ENCODE results near the gene NAV2. TPM values are rescaled to one million over a fixed set of nuclear protein-coding genes. Genes with fewer than 3 reads are reported as not detected.

The NAV2 gene
- total and polyA plus RNA-seq, 11 donors = 7.6 to 46.5 (median 20.2) TPM

- 36 to 53% (median 41%) methylated on average over 2 of the region's 2 CpGs for WGBS, 4 donors
- Histone ChIP-seq H3K27ac (peak overlapping the region in 2 of 12 donors; percentile 7 to 25), H3K4me3 (no peak overlapping the region), H3K27me3 (no peaks in the 10 kb centered on the region), H3K9me3 (no peaks in the 10 kb centered on the region), H3K4me1 (peaks cover 0 to 48% (median 10%) of the 10 kb centered on the region in 12 donors), H3K36me3 (no peaks in the 10 kb centered on the region)
- intact Hi-C loops (cut with DNase I) = loop anchor here (1.0 to 10.0 kb wide), 7 partner anchors 28 to 428 kb away; no protein-coding TSS in a partner anchor
- peak; percentile 75 to 85 (median 79) for DNase-seq
- peak; percentile 81 to 95 (median 89) for TF ChIP-seq CTCF (IDR thresholded peaks at IDR 0.05)
- TF ChIP-seq POLR2A (IDR thresholded peaks at IDR 0.05) = no peak
- ATAC-seq = peak; percentile 70 to 86 (median 83)
These were observed 30.1 kb downstream of the NAV2 start for GRCh38 chr11:19742588-19743292.

- H3K36me3 ChIP-seq = no peaks in the 10 kb centered on the region
- intact Hi-C loops (cut with DNase I) = loop anchor here (2.0 to 10.0 kb wide), 6 partner anchors 29 to 429 kb away; no protein-coding TSS in a partner anchor
- no peaks in the 10 kb centered on the region for H3K9me3 ChIP-seq
- WGBS, 4 donors = 80 to 100% (median 85%) methylated on average over 3 to 4 of the region's 4 CpGs
- H3K27me3 ChIP-seq = no peaks in the 10 kb centered on the region
- DNase-seq (no peak), ATAC-seq (peak in 3 of 4 donors; percentile 9 to 40 (median 16))
- H3K4me3 ChIP-seq = no peak overlapping the region
- peaks cover 0 to 41% (median 7%) of the 10 kb centered on the region in 12 donors for H3K4me1 ChIP-seq
- no peak overlapping the region for H3K27ac ChIP-seq
- TF ChIP-seq CTCF (IDR thresholded peaks at IDR 0.05) (no peak), POLR2A (IDR thresholded peaks at IDR 0.05) (no peak)
These were observed 31.0 kb downstream of the NAV2 start for GRCh38 chr11:19743622-19744021.

GRCh38 chr11:19744130-19744529, 31.5 kb downstream of the NAV2 start:
- Histone ChIP-seq H3K4me3 (no peak overlapping the region), H3K4me1 (peaks cover 0 to 37% (median 7%) of the 10 kb centered on the region in 12 donors), H3K27me3 (no peaks in the 10 kb centered on the region), H3K36me3 (no peaks in the 10 kb centered on the region), H3K9me3 (no peaks in the 10 kb centered on the region), H3K27ac (no peak overlapping the region)
- peak in 2 of 5 donors; percentile 41 to 44 for DNase-seq
- peak in 3 of 4 donors; percentile 60 to 67 (median 62) for ATAC-seq
- TF ChIP-seq CTCF (IDR thresholded peaks at IDR 0.05) (no peak), POLR2A (IDR thresholded peaks at IDR 0.05) (no peak)
- intact Hi-C loops (cut with DNase I) = loop anchor here in 8 of 10 donors (5.0 to 10.0 kb wide), 3 partner anchors 158 to 429 kb away; no protein-coding TSS in a partner anchor

GRCh38 chr11:19746086-19746485, 33.4 kb downstream of the NAV2 start:
- no peak overlapping the region for H3K4me3 ChIP-seq

More at GRCh38 chr11:19746086-19746485, 33.4 kb downstream of the NAV2 start:
- H3K36me3 ChIP-seq = peaks cover 0 to 6% (median 0%) of the 10 kb centered on the region in 9 donors
- TF ChIP-seq POLR2A (IDR thresholded peaks at IDR 0.05) (no peak), CTCF (IDR thresholded peaks at IDR 0.05) (no peak)
- peaks cover 0 to 20% (median 4%) of the 10 kb centered on the region in 12 donors for H3K4me1 ChIP-seq
- 84 to 95% (median 93%) methylated on average over 3 of the region's 3 CpGs for WGBS, 4 donors
- no peak for ATAC-seq
- no peaks in the 10 kb centered on the region for H3K27me3 ChIP-seq
- no peaks in the 10 kb centered on the region for H3K9me3 ChIP-seq
- intact Hi-C loops (cut with DNase I) = loop anchor here in 5 of 10 donors (5.0 to 10.0 kb wide), 3 partner anchors 51 to 431 kb away; no protein-coding TSS in a partner anchor
- DNase-seq = no peak
- H3K27ac ChIP-seq = no peak overlapping the region
